HG03575 (cell line): ENCODE measurements around the gene LRMDA.

Experiments used
- ATAC-seq: cut with Tn5 transposase; IDR thresholded peaks from one replicate; pipeline ENCODE4 v1.9.1; 2021; ENCODE audit not compliant: unreplicated experiment, insufficient number of reproducible peaks, low FRiP score; ENCODE audit errors: extremely low read depth

LRMDA gene

GRCh38 chr10:76354212-76354738 is 922.9 kb downstream of the LRMDA start:
- ATAC-seq = no peak

DNA sequence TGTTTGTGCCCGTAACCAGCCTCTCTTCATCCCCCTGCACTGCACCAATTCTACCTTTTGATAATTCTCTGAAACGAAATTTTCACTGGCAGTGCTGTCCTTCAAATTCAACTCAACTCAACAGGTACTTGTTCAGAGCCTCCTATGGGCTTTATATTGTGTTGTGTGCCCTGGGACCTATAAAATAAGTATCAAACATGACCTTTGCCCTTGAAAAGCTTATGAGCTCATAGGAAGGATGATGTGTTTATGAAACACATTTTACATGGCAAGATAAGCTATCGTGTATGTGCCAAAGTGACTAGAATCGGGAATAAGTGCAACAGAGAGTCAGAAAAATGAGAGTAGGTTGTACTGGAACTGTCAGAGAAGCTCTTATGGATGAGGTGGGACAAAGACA is 923.5 kb downstream of the LRMDA start:
- ATAC-seq = no peak

DNA sequence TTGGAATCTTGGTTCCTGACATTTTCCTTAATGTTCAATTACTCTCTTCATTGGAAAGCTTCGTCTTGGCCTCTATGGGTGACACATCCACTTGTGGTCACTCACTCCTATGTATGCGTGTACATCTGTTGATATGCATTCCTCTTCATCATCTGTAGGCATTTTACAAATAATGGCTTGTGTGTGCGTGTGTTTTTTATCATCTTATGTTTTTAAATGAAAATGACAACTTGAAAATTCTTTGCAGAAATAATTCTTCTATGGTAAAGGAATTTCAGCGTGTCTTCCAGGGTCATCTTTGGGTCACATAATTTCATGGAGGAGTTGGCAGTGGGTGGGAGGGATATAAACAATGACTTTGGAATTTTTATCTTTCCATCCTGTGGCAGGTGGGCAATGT is 925.1 kb downstream of the LRMDA start:
- ATAC-seq = no peak

- no peak for ATAC-seq
Observed at GRCh38 chr10:76357726-76358415, 926.4 kb downstream of the LRMDA start.

DNA sequence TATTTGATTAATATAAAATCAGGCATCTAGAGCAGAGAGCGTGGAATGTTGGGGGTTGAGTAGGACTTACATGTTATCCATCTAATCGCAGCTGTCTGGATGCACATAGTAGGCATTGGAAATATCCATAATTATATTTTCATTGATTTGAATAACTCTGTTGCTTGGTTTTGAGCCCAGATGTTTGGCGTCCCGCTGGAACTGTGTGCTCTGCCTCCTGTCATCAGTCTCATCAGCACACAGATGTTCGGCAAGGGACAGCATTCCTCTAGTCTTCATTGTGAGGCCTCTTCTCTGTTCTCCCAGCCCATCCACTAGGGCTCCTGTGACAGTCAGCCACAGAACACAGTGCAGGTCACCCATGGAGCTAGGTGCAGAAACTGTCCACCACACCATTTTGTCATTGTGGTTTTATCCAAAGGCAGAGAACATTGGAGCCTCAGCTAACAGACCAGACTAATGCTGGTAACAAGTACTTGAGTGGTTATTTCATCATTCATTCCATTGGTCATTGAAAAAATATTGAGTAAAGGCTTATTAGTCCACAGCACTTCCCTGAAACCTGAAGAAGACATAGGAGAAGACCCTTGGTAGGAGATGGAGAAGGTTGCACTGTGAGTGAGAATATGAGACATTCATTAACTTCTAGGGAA is 927.4 kb downstream of the LRMDA start:
- no peak for ATAC-seq

DNA sequence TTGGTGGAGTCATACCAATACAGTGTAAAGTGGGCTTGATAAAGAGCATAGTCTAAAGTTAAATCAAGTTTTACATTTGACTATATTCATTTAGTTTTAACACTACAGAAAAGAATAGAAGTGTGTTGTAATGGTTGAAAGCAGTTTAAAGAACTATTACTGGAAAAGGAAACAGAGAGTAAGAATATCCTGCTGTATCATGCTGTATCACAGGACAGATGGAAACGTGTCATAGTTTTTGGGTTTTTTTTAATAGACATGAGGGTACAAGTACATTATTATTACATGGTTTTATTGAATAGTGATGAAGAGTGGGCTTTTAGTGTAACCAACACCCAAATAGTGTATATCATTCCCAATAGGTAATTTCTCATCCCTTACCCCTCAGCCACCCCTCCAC is 944.3 kb downstream of the LRMDA start:
- ATAC-seq = no peak

- no peak for ATAC-seq
Observed at GRCh38 chr10:76382381-76382851, 951.0 kb downstream of the LRMDA start.

- ATAC-seq = no peak
Observed at GRCh38 chr10:76388321-76389023, 957.0 kb downstream of the LRMDA start.

GRCh38 chr10:76393875-76394706 is 962.7 kb downstream of the LRMDA start:
- ATAC-seq = no peak

GRCh38 chr10:76394707-76395042 is 963.3 kb downstream of the LRMDA start:
- ATAC-seq = no peak

GRCh38 chr10:76395251-76395650 is 963.8 kb downstream of the LRMDA start:
- ATAC-seq = no peak

GRCh38 chr10:76396134-76396533 is 964.7 kb downstream of the LRMDA start:
- no peak for ATAC-seq

DNA sequence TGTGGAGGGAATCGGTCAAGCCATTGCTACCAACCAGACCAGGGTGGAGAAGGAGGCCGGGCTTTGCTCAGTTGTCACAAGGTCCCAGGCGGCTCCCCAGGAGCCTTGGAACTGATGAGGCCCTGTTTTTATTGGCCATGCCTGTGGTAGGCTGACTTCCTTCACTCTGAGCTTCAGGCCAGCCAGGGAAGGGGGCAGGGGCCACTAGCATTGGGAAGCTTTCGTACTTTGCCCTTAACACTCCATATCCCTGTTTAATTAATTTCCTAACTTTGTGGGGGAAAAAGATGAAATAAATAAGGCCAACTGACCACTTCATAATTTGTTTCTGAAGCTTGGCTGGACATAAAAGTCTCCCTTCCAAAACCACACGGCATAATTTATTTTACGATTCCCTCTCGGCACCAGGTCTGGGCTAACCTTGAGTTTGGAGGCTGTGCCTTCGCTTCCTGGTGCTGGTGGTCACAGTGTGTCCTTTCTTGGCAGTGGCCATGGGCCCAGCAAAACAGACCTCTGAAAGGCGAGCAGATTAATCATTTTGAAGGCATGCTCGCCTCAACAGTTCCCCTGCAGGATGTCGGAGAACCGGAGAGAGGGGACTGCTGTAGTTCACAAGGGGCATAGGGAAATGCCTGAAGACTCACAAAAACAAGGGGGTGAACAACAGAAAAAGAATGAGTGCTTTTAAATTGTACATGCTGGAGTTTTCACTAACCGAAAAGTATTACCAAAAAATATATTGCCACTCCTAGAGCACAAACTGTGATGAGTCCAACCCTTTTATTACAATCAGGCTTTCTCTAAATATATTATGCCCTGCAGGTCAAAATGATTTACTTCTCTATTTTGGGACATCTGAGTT is 966.0 kb downstream of the LRMDA start:
- no peak for ATAC-seq

- no peak for ATAC-seq
Observed at GRCh38 chr10:76398043-76398710, 966.8 kb downstream of the LRMDA start.

DNA sequence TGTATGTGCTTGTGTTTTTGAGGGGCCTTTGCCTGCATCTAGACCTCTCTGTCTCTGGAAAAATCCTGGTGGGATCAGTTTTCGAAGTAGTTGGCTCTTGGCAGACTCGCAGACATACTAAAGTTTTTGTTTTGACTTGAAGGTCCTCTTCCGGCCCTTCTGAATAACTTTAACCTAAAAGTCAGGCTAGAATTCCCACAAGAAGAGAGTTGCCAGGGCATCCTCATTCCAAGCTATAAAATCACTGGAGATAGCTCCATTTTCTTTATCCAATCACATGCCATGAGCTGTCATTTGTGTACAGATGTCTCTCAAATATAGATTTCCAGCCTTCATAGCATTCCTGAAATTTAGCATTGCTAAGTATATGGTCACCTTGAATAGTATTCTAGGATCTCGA is 967.8 kb downstream of the LRMDA start:
- no peak for ATAC-seq

DNA sequence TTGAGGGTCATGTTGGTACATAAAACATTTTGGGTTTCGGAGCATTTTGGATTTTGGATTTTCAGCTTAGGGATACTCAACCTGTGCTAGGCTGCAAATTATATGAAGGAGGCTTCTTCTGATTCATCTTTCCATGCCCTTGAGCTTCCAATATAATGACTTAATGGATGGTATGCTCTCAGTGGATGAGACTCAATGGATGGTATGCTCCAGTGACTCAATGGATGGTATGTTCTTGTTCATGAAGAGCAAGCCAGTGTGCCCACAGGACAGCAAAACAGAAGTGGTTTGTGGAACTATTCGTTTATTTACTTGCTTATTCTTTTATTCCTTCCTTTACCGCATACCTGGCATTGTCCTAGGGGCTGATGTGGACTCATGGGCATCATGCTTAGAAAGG is 969.6 kb downstream of the LRMDA start:
- ATAC-seq = no peak

- no peak for ATAC-seq
Observed at GRCh38 chr10:76403912-76404311, 972.5 kb downstream of the LRMDA start.

DNA sequence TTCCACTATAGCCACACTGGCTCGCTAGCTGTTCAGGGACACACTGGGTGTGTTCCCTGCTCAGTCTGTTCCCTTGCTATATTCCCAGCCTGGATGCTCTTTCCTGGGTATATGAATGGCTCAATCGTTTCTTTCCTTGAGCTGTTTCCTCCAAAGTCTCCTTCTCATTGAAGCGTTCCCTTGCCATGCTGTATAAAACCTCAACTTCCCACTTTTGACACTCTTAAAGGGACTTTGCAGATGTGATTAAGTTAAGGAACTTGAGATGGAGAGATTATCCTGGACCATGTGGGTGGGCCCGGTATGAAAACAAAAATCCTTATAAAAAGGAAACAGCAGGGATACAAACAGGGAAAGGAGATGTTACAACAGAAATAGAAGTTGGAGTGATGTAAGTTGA is 973.1 kb downstream of the LRMDA start:
- no peak for ATAC-seq
